GM12878 (cell line): ENCODE measurements around the gene RABGEF1. TPM values are rescaled to one million over a fixed set of nuclear protein-coding genes. Genes with fewer than 3 reads are reported as not detected.

Source experiments
- ATAC-seq: fragments of 200-7000 bp; cut with Tn5 transposase; 3 replicates; pipeline ENCODE4 v1.9.1; 2020; ENCODE audit warnings: mild to moderate bottlenecking, moderate library complexity
- BruUV-seq: library from RNA; stranded (reverse); fragments of 400-500 nt; replicated peaks from 2 replicates; lab custom pipeline; 2021; lab: Mats Ljungman, UMichigan
- CTCF ChIA-PET: fragments of 300-600 bp; sonication (Branson Sonifier 250); formaldehyde crosslinking; extraction: SDS; loops from one replicate; lab custom pipeline; 2021; ENCODE audit warnings: inconsistent platforms; lab: Yijun Ruan, JAX
- POLR2A ChIA-PET: fragments of 350-600 bp; formaldehyde crosslinking; extraction: SDS; loops from one replicate; lab custom pipeline; 2021; ENCODE audit warnings: inconsistent platforms; lab: Charles Lee
- RAD21 ChIA-PET: fragments of 300-600 bp; sonication (Branson Sonifier 250); formaldehyde crosslinking; loops from one replicate; lab custom pipeline; 2023; ENCODE audit warnings: antibody characterized with exemption; ENCODE audit not compliant: unreplicated experiment; lab: Charles Lee
- SMC1A ChIA-PET: fragments of 300-600 bp; sonication (Branson Sonifier 250); formaldehyde crosslinking; loops from one replicate; lab custom pipeline; 2023; ENCODE audit not compliant: unreplicated experiment, uncharacterized antibody; lab: Charles Lee
- DNase-seq: peaks from one replicate; pipeline ENCODE4 v3.0.0-alpha.2; 2011; ENCODE audit warnings: low read depth, low spot score
- FAIRE-seq: peaks from 3 replicates; lab custom pipeline; 2011; peaks lifted over from hg19 to GRCh38; lab: Jason Lieb, UNC
- H2AFZ ChIP-seq: 2 replicates; pipeline ENCODE4 v1.6.0; 2011; ENCODE audit warnings: low read depth, low read length, control low read depth; ENCODE audit not compliant: control insufficient read depth
- H3K27ac ChIP-seq: 2 replicates; pipeline ENCODE4 v1.5.1; 2011; ENCODE audit warnings: control low read depth; ENCODE audit not compliant: control insufficient read depth, insufficient read depth
- H3K27me3 ChIP-seq, 2 experiments: replicated peaks in 1 of 2; 2 replicates each; pipeline versions ENCODE4 v1.6.0 to v1.6.1; 2011; ENCODE audit warnings: low read length in 1 of 2; ENCODE audit not compliant: control insufficient read depth in 2 of 2, insufficient read depth in 2 of 2
- H3K36me3 ChIP-seq, 2 experiments: 2 replicates each; pipeline ENCODE4 v1.5.1; 2011; ENCODE audit warnings: low read length in 1 of 2; ENCODE audit not compliant: control insufficient read depth in 2 of 2, insufficient read depth in 2 of 2
- H3K4me1 ChIP-seq: 2 replicates; pipeline ENCODE4 v1.6.1; 2011; ENCODE audit warnings: mild to moderate bottlenecking, low read length, moderate library complexity, mixed read lengths; ENCODE audit not compliant: control insufficient read depth, insufficient read depth
- H3K4me2 ChIP-seq: 2 replicates; pipeline ENCODE4 v1.6.0; 2011; ENCODE audit warnings: control low read depth; ENCODE audit not compliant: control insufficient read depth, insufficient read depth
- H3K4me3 ChIP-seq: fragments of 200-600 bp; sonication (generic); 2 replicates; pipeline ENCODE4 v1.5.1; 2016
- H3K79me2 ChIP-seq: 2 replicates; pipeline ENCODE4 v1.6.0; 2011; ENCODE audit warnings: low read length; ENCODE audit not compliant: control insufficient read depth, insufficient read depth
- H3K9ac ChIP-seq: 2 replicates; pipeline ENCODE4 v1.8.0; 2011; ENCODE audit warnings: low read length, control low read depth, mixed read lengths; ENCODE audit not compliant: control insufficient read depth, insufficient read depth
- H3K9me3 ChIP-seq: replicated peaks from 3 replicates; pipeline ENCODE4 v1.5.1; 2011; ENCODE audit warnings: mild to moderate bottlenecking, low read length; ENCODE audit not compliant: control insufficient read depth, insufficient read depth
- H4K20me1 ChIP-seq: 2 replicates; pipeline ENCODE4 v1.6.0; 2011; ENCODE audit not compliant: control insufficient read depth, insufficient read depth
- ASH2L ChIP-seq: fragments of 300-600, 200-600 bp; sonication (generic); IDR thresholded peaks from 2 replicates; pipeline ENCODE4 v1.6.1; 2017; ENCODE audit warnings: low read depth, mild to moderate bottlenecking, borderline replicate concordance
- CHD4 ChIP-seq: fragments of 200-600 bp; sonication (generic); IDR thresholded peaks from 2 replicates; pipeline ENCODE4 v1.6.1; 2016; ENCODE audit warnings: mild to moderate bottlenecking
- EED ChIP-seq: sonication (generic); IDR thresholded peaks from 2 replicates; pipeline ENCODE4 v1.6.1; 2016; ENCODE audit warnings: antibody characterized with exemption, low read depth
- ETV6 ChIP-seq, 2 experiments: fragments of 450-650 bp in 1 of 2; IDR thresholded peaks in 1 of 2; conservative IDR thresholded peaks in 1 of 2; 2 replicates each; pipeline ENCODE4 v1.6.1; 2014; ENCODE audit warnings: antibody characterized with exemption in 1 of 2, borderline replicate concordance in 1 of 2, low read depth in 1 of 2, mild to moderate bottlenecking in 1 of 2, moderate library complexity in 1 of 2
- FOS ChIP-seq: IDR thresholded peaks from 3 replicates; pipeline ENCODE4 v1.6.1; 2011; ENCODE audit warnings: borderline replicate concordance; ENCODE audit not compliant: insufficient read length; ENCODE audit errors: extremely low read depth
- HDGF ChIP-seq: fragments of 450-650 bp; IDR thresholded peaks from 2 replicates; pipeline ENCODE4 v1.6.1; 2016; ENCODE audit warnings: antibody characterized with exemption
- IKZF2 ChIP-seq, 2 experiments: fragments of 450-650 bp; IDR thresholded peaks; 2 replicates each; pipeline ENCODE4 v1.6.1; 2017; ENCODE audit warnings: mild to moderate bottlenecking in 2 of 2, moderate library complexity in 2 of 2
- IRF4 ChIP-seq: IDR thresholded peaks from 2 replicates; pipeline ENCODE4 v1.6.1; 2011; ENCODE audit warnings: low read depth, low read length
- LARP7 ChIP-seq: fragments of 450-650 bp; IDR thresholded peaks from 2 replicates; pipeline ENCODE4 v1.6.1; 2017; ENCODE audit warnings: mild to moderate bottlenecking
- MEF2B ChIP-seq: fragments of 450-650 bp; IDR thresholded peaks from 2 replicates; pipeline ENCODE4 v1.6.1; 2018; ENCODE audit warnings: mild to moderate bottlenecking, moderate library complexity; ENCODE audit not compliant: partially characterized antibody, poor library complexity, severe bottlenecking
- NBN ChIP-seq: fragments of 450-650 bp; IDR thresholded peaks from 2 replicates; pipeline ENCODE4 v1.6.1; 2016
- NFYA ChIP-seq: IDR thresholded peaks from 2 replicates; pipeline ENCODE4 v1.6.1; 2011; ENCODE audit warnings: low read depth, mild to moderate bottlenecking, low read length, improper control_type of control experiment, borderline replicate concordance
- RAD51 ChIP-seq: fragments of 450-650 bp; IDR thresholded peaks from 2 replicates; pipeline ENCODE4 v1.6.1; 2016; ENCODE audit warnings: moderate library complexity, mild to moderate bottlenecking, inconsistent platforms
- STAT3 ChIP-seq: IDR thresholded peaks from 2 replicates; pipeline ENCODE4 v1.6.1; 2011; ENCODE audit warnings: low read depth, low read length, improper control_type of control experiment
- TAF1 ChIP-seq: IDR thresholded peaks from 2 replicates; pipeline ENCODE4 v1.6.1; 2011; ENCODE audit warnings: mild to moderate bottlenecking, low read depth, low read length, borderline replicate concordance
- TARDBP ChIP-seq: IDR thresholded peaks from 2 replicates; pipeline ENCODE4 v1.6.1; 2016; ENCODE audit warnings: borderline replicate concordance
- WGBS: methylation state at CpG from one replicate; pipeline ENCODE4 v1.1.6; 2016; ENCODE audit warnings: low lambda C conversion rate; ENCODE audit not compliant: insufficient replicate concordance, insufficient coverage; ENCODE audit errors: missing lambda C conversion rate; 5-methylcytosine and 5-hydroxymethylcytosine counted together
- in situ Hi-C: fragments of 300-500 bp; cut with MboI; formaldehyde crosslinking; loops from 9 replicates; pipeline ENCODE4 v1.14.3; 2018; ENCODE audit warnings: mixed read lengths
- intact Hi-C: fragments of 100-400 bp; cut with micrococcal nuclease; formaldehyde crosslinking; loops from one replicate; pipeline ENCODE4 v1.14.2; 2022; ENCODE audit not compliant: unreplicated experiment
- polyA plus RNA-seq, 11 experiments: library from polyadenylated mRNA; depleted of rRNA in 4 of 11; unstranded in 6 of 11; stranded (reverse) in 5 of 11; fragments of >200 nt; fragmentation: Nextera tagmentation in 4 of 11; fragmentation: Illumina TruSeq in 1 of 11; extraction: Ambion mirVana in 4 of 11; extraction: Trizol in 1 of 11; gene quantifications; 1 replicate in 1 of 11; 2 replicates in 10 of 11; pipeline versions ENCODE4 v1.2.1 to v1.2.3, GENCODE V29; 2011 to 2016; ENCODE audit warnings: inconsistent platforms in 2 of 11, missing spikeins in 2 of 11, low read depth in 1 of 11
- total RNA-seq, 4 experiments: library from RNA; depleted of rRNA in 3 of 4; stranded (reverse); fragments of >200 nt in 3 of 4; fragmentation: Illumina TruSeq in 1 of 4; extraction: Trizol in 1 of 4; gene quantifications; 2 replicates each; pipeline versions ENCODE4 v1.2.1 to v1.2.3, GENCODE V29; 2013 to 2021
- TF ChIP-seq, protein P1 (sequence below): fragments of 450-650 bp; conservative IDR thresholded peaks from 2 replicates; pipeline ENCODE4 v1.6.1; 2017; ENCODE audit warnings: mild to moderate bottlenecking, moderate library complexity
- TF ChIP-seq, protein P2 (sequence below): fragments of 450-650 bp; IDR thresholded peaks from 2 replicates; pipeline ENCODE4 v1.6.1; 2017; ENCODE audit warnings: low read depth, mild to moderate bottlenecking, moderate library complexity
- TF ChIP-seq, protein P3 (sequence below): fragments of 450-650 bp; IDR thresholded peaks from 2 replicates; pipeline ENCODE4 v1.6.1; 2018; ENCODE audit warnings: borderline replicate concordance, mild to moderate bottlenecking; ENCODE audit not compliant: partially characterized antibody

Gene RABGEF1
- total and polyA plus RNA-seq, 10 of the 15 experiments (the other 5 are each of a cell fraction or from before 2014, with no cell fraction given): 10.2 to 36.4 (median 26.1) TPM

DNA sequence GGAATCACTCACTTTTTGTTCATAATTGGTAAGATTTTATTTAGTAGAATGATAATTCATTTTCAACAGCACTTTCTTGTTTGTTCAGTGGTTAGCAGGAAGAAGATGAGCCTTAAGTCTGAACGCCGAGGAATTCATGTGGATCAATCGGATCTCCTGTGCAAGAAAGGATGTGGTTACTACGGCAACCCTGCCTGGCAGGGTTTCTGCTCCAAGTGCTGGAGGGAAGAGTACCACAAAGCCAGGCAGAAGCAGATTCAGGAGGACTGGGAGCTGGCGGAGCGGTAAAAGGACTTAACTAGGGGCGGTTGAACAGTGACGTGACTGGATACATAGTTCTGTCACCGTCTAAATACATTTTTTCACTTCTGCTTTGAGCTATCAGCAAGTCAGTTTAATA is 31.3 kb downstream of the RABGEF1 start:
- Histone ChIP-seq H3K27ac (no peak overlapping the region), H3K4me2 (no peak overlapping the region), H3K36me3 (peaks cover 4 to 16% of the 10 kb centered on the region in 2 experiments), H3K4me1 (peaks cover 20% of the 10 kb centered on the region), H3K79me2 (peaks cover 27% of the 10 kb centered on the region), H3K4me3 (no peak overlapping the region), H2AFZ (no peak overlapping the region), H3K9me3 (no peaks in the 10 kb centered on the region), H3K9ac (no peak overlapping the region), H4K20me1 (no peaks in the 10 kb centered on the region), H3K27me3 (no peaks in the 10 kb centered on the region)
- ChIA-PET RAD21 (no interaction called here), CTCF (interaction anchor here (0.8 to 1.7 kb wide), 3 partner anchors 13 to 22 kb away, joined by 3 read pairs; no protein-coding TSS in a partner anchor), SMC1A (interaction anchor here (0.9 kb wide), 1 partner anchor 11 kb away, joined by 4 read pairs; no protein-coding TSS in a partner anchor), POLR2A (no interaction called here)
- no peak for ATAC-seq
- intact Hi-C loops: loop anchor here (10.0 kb wide), 1 partner anchor 217 kb away; no protein-coding TSS in a partner anchor
- in situ Hi-C loops: no loop called here
- FAIRE-seq: no peak
- DNase-seq: no peak
- BruUV-seq: no TSS peak
- WGBS: 86% methylated on average over 9 of the region's 9 CpGs
- TF ChIP-seq FOS: no peak
- no peak for TF ChIP-seq IRF4
- no peak for TF ChIP-seq MEF2B
- no peak for TF ChIP-seq CHD4
- TF ChIP-seq TARDBP: no peak
- TF ChIP-seq TAF1: no peak
- TF ChIP-seq, protein P1, sequence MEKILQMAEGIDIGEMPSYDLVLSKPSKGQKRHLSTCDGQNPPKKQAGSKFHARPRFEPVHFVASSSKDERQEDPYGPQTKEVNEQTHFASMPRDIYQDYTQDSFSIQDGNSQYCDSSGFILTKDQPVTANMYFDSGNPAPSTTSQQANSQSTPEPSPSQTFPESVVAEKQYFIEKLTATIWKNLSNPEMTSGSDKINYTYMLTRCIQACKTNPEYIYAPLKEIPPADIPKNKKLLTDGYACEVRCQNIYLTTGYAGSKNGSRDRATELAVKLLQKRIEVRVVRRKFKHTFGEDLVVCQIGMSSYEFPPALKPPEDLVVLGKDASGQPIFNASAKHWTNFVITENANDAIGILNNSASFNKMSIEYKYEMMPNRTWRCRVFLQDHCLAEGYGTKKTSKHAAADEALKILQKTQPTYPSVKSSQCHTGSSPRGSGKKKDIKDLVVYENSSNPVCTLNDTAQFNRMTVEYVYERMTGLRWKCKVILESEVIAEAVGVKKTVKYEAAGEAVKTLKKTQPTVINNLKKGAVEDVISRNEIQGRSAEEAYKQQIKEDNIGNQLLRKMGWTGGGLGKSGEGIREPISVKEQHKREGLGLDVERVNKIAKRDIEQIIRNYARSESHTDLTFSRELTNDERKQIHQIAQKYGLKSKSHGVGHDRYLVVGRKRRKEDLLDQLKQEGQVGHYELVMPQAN: no peak
- TF ChIP-seq ETV6 (conservative IDR thresholded peaks at IDR 0.05 in 1 of 2, IDR thresholded peaks at IDR 0.05 in 1 of 2; ENCODE audit: borderline replicate concordance in 1 of 2, low read depth in 1 of 2): no peak
- no peak for TF ChIP-seq HDGF
- TF ChIP-seq STAT3: no peak
- no peak for TF ChIP-seq IKZF2 (IDR thresholded peaks at IDR 0.05)
- no peak for TF ChIP-seq NBN
- no peak for TF ChIP-seq EED
- TF ChIP-seq NFYA: no peak
- no peak for TF ChIP-seq ASH2L
- TF ChIP-seq, protein P2, sequence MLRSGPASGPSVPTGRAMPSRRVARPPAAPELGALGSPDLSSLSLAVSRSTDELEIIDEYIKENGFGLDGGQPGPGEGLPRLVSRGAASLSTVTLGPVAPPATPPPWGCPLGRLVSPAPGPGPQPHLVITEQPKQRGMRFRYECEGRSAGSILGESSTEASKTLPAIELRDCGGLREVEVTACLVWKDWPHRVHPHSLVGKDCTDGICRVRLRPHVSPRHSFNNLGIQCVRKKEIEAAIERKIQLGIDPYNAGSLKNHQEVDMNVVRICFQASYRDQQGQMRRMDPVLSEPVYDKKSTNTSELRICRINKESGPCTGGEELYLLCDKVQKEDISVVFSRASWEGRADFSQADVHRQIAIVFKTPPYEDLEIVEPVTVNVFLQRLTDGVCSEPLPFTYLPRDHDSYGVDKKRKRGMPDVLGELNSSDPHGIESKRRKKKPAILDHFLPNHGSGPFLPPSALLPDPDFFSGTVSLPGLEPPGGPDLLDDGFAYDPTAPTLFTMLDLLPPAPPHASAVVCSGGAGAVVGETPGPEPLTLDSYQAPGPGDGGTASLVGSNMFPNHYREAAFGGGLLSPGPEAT: no peak
- TF ChIP-seq, protein P3, sequence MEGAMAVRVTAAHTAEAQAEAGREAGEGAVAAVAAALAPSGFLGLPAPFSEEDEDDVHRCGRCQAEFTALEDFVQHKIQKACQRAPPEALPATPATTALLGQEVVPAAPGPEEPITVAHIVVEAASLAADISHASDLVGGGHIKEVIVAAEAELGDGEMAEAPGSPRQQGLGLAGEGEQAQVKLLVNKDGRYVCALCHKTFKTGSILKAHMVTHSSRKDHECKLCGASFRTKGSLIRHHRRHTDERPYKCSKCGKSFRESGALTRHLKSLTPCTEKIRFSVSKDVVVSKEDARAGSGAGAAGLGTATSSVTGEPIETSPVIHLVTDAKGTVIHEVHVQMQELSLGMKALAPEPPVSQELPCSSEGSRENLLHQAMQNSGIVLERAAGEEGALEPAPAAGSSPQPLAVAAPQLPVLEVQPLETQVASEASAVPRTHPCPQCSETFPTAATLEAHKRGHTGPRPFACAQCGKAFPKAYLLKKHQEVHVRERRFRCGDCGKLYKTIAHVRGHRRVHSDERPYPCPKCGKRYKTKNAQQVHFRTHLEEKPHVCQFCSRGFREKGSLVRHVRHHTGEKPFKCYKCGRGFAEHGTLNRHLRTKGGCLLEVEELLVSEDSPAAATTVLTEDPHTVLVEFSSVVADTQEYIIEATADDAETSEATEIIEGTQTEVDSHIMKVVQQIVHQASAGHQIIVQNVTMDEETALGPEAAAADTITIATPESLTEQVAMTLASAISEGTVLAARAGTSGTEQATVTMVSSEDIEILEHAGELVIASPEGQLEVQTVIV: no peak
- TF ChIP-seq LARP7: no peak
- TF ChIP-seq RAD51: no peak
